ENCODE data around the gene RNU1-2. TPM values are rescaled to one million over a fixed set of nuclear protein-coding genes. Genes with fewer than 3 reads are reported as not detected.
"Not testable (repeated sequence)": the region's sequence is repeated elsewhere in the genome, so short reads cannot be mapped to it uniquely, and the experiment has no call there.

The RNU1-2 gene
- total and polyA plus RNA-seq, 7 experiments from 2014 or later = 2,341 to 4,458 (median 3,337) TPM; not detected in 2

DNA sequence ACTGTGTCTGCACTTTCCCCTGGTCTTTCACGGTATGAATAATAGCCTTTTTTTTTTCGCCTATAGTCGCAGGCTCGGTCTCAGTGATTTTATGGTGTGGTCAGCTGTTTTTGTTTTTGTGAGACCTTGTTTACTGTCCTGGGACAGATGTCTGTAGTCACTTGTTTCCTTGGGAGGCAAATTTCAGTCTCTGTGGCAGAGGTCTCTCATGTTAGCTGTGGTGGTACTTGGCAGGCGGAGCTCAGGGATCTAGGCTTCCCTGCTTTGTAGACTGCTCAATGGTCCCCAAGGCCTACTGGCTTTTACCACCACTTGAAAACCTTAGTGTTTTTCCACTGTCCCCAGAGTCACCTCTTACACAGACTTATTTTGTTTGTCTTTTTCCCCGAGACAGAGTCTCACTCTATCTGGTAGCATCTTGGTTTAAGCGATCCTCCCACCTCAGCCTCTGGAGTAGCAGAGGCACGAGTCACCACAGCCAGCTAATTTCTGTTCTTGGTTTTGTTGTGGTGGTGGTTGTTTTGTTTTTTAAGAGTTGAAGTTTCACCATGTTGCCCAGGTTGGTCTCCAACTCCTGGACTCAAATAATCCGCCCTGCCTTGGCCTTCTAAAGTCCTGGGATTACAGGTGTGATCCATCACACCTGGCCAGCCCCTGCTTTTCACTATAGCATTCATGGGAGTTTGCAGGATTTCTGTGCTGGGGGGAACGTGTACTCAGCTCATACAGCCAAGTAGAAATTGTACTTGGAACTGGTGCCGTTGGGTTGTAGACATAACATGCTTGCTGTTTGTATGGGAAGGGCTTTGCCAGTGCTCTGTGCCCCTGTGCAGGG is 10.3 kb downstream of the RNU1-2 start:
- POLR2A ChIA-PET = interaction anchor here (0.6 to 4.8 kb wide), 15 partner anchors 9 to 1058 kb away, joined by 3 to 72 read pairs (median 7); partner anchors contain the start of genes CROCC, RNU1-2, SDHB and SPEN
- peaks cover 0 to 5% (median 0%) of the 10 kb centered on the region in 5 donors for H3K27me3 Mint-ChIP-seq
- Histone ChIP-seq H3K36me3 (ENCODE audit: control insufficient read depth in 2 of 3, insufficient read depth in 3 of 3, low read length in 3 of 3) (no peaks in the 10 kb centered on the region), H3K4me1 (ENCODE audit: control insufficient read depth in 2 of 2, insufficient read depth in 2 of 2, low read length in 2 of 2) (peaks cover 11 to 25% of the 10 kb centered on the region in 2 donors), H3K4me3 (ENCODE audit: low read length) (no peak overlapping the region), H3K27me3 (ENCODE audit: control insufficient read depth in 2 of 2, insufficient read depth in 2 of 2, low read length in 2 of 2) (no peaks in the 10 kb centered on the region), H3K27ac (ENCODE audit: low read depth, low read length) (peak overlapping the region; percentile 98), H3K9me3 (ENCODE audit: control insufficient read depth in 2 of 3, low read length in 3 of 3) (no peaks in the 10 kb centered on the region)
- ATAC-seq = no peak
- CTCF ChIA-PET = interaction anchor here (0.7 to 1.7 kb wide), 3 partner anchors 10 to 56 kb away, joined by 3 to 4 read pairs (median 3); no protein-coding TSS in a partner anchor
- H3K4me1 Mint-ChIP-seq = peaks cover 22 to 48% (median 38%) of the 10 kb centered on the region in 7 donors
- peak in 1 of 9 donors; percentile 25 for DNase-seq
- no peak overlapping the region for H3K27ac Mint-ChIP-seq
- H3K4me3 Mint-ChIP-seq = peak overlapping the region in 1 of 10 donors; percentile 19
- H3K36me3 Mint-ChIP-seq = peaks cover 0 to 13% (median 5%) of the 10 kb centered on the region in 5 donors
- peaks cover 0 to 11% (median 0%) of the 10 kb centered on the region in 11 donors for H3K9me3 Mint-ChIP-seq
- intact Hi-C loops (cut with micrococcal nuclease) = loop anchor here (1.0 to 10.0 kb wide), 7 partner anchors 7 to 1381 kb away; partner anchors contain the start of genes SDHB (in 2 of the 2), CASP9 (in 1 of the 2) and DNAJC16 (in 1 of the 2)

DNA sequence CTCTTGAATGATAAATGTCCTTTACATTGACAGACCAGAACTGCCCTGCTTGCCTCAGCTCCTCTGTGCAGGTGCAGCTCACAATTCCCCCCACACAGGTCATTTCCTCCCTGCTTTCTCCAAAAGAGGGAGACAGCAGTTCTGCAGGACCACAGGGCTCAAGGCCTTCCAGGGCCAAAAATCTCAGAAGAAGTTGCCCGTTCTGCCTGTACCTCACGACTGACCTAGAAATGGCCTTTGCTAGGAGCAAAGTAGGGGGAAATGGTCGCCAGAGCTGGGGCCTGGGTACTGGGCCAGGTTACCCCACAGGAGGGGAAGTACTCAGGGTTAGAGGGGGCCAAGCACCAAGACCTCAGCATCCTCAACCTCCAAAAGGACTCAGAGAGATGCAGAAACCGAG is 11.1 kb downstream of the RNU1-2 start:
- H3K4me3 Mint-ChIP-seq = no peak overlapping the region
- DNase-seq = no peak
- intact Hi-C loops (cut with micrococcal nuclease) = loop anchor here in 1 of 2 donors (10.0 kb wide), 2 partner anchors 1072 to 1382 kb away; partner anchors contain the start of genes CASP9 and DNAJC16

DNA sequence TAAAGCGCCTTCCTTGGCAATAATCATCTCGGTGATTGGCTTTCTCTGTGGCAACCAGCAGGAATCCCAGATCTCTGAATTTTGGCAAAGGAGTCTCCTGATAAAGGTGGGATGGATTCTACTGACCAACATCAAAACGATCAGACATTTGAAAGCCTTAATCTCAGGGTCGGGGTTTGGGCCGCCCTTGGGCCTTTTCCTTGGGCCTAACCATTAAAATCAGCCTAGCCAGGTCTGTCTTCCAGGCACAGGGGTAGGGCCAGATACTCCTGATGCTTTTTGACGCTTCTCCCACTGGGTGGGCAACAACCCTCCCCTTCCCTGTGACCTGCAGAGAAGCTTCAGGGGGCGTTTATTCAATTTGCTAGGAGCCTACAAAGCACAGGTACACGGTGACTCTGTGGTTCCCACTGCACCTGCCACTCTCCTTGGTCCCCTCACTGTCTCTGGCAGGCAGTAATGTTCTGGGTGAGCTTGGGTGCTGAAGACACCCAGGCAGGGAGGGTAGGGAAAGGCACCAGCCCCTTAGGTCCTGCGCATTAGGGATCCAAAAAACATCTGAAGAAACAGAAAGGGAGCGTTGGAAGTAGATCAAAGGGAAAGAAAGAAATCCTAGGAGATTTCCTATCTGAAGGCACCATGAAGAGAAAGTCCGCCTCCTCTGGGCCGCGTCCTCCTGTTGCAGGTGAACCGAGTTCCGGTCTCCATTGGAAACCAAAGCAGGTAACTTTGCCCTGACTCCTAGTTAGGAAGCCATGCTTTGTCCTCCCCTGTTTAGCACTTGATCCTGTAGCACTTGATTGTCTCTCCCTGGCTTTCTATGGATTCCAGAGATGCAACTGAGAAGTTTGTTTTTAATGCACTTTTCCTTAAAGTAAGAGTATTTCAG is 12.3 kb downstream of the RNU1-2 start:
- ATAC-seq = no peak
- no peak overlapping the region for H3K4me3 ChIP-seq (ENCODE audit: low read length)
- H3K27me3 Mint-ChIP-seq = peaks cover 0 to 7% (median 0%) of the 10 kb centered on the region in 5 donors
- POLR2A ChIA-PET = interaction anchor here (1.0 to 1.6 kb wide), 2 partner anchors 11 to 12 kb away, joined by 3 to 7 read pairs; no protein-coding TSS in a partner anchor
- no peaks in the 10 kb centered on the region for H3K9me3 ChIP-seq (ENCODE audit: control insufficient read depth in 2 of 3, low read length in 3 of 3)
- H3K4me1 Mint-ChIP-seq = peaks cover 23 to 47% (median 36%) of the 10 kb centered on the region in 7 donors
- peaks cover 14 to 25% of the 10 kb centered on the region in 2 donors for H3K4me1 ChIP-seq (ENCODE audit: control insufficient read depth in 2 of 2, insufficient read depth in 2 of 2, low read length in 2 of 2)
- intact Hi-C loops (cut with micrococcal nuclease) = loop anchor here in 1 of 2 donors (10.0 kb wide), 2 partner anchors 1073 to 1383 kb away; partner anchors contain the start of genes CASP9 and DNAJC16
- H3K9me3 Mint-ChIP-seq = peaks cover 0 to 11% (median 0%) of the 10 kb centered on the region in 11 donors
- peak overlapping the region in 1 of 10 donors; percentile 16 for H3K4me3 Mint-ChIP-seq
- no peak overlapping the region for H3K27ac ChIP-seq (ENCODE audit: low read depth, low read length)
- no peaks in the 10 kb centered on the region for H3K36me3 ChIP-seq (ENCODE audit: control insufficient read depth in 2 of 3, insufficient read depth in 3 of 3, low read length in 3 of 3)
- CTCF ChIA-PET = interaction anchor here (0.6 kb wide), 1 partner anchor 389 kb away, joined by 3 read pairs; no protein-coding TSS in a partner anchor
- DNase-seq = no peak
- no peaks in the 10 kb centered on the region for H3K27me3 ChIP-seq (ENCODE audit: control insufficient read depth in 2 of 2, insufficient read depth in 2 of 2, low read length in 2 of 2)
- H3K36me3 Mint-ChIP-seq = peaks cover 0 to 13% (median 5%) of the 10 kb centered on the region in 5 donors
- peak overlapping the region in 7 of 9 donors; percentile 1 to 83 (median 61) for H3K27ac Mint-ChIP-seq

More for the DNA sequence above, 11.1 kb downstream of the RNU1-2 start:
- Histone ChIP-seq H3K27ac (ENCODE audit: low read depth, low read length) (no peak overlapping the region), H3K27me3 (ENCODE audit: control insufficient read depth in 2 of 2, insufficient read depth in 2 of 2, low read length in 2 of 2) (no peaks in the 10 kb centered on the region), H3K4me3 (ENCODE audit: low read length) (no peak overlapping the region), H3K36me3 (ENCODE audit: control insufficient read depth in 2 of 3, insufficient read depth in 3 of 3, low read length in 3 of 3) (no peaks in the 10 kb centered on the region), H3K4me1 (ENCODE audit: control insufficient read depth in 2 of 2, insufficient read depth in 2 of 2, low read length in 2 of 2) (peaks cover 11 to 25% of the 10 kb centered on the region in 2 donors), H3K9me3 (ENCODE audit: control insufficient read depth in 2 of 3, low read length in 3 of 3) (no peaks in the 10 kb centered on the region)
- ATAC-seq = no peak
- CTCF ChIA-PET = no interaction called here
- peaks cover 0 to 13% (median 5%) of the 10 kb centered on the region in 5 donors for H3K36me3 Mint-ChIP-seq
- H3K4me1 Mint-ChIP-seq = peaks cover 15 to 45% (median 35%) of the 10 kb centered on the region in 7 donors
- peak overlapping the region in 1 of 9 donors; percentile 10 for H3K27ac Mint-ChIP-seq
- peaks cover 0 to 11% (median 0%) of the 10 kb centered on the region in 11 donors for H3K9me3 Mint-ChIP-seq
- H3K27me3 Mint-ChIP-seq = peaks cover 0 to 5% (median 0%) of the 10 kb centered on the region in 5 donors
- POLR2A ChIA-PET = interaction anchor here (0.6 to 4.8 kb wide), 3 partner anchors 9 to 18 kb away, joined by 3 to 72 read pairs (median 7); no protein-coding TSS in a partner anchor

DNA sequence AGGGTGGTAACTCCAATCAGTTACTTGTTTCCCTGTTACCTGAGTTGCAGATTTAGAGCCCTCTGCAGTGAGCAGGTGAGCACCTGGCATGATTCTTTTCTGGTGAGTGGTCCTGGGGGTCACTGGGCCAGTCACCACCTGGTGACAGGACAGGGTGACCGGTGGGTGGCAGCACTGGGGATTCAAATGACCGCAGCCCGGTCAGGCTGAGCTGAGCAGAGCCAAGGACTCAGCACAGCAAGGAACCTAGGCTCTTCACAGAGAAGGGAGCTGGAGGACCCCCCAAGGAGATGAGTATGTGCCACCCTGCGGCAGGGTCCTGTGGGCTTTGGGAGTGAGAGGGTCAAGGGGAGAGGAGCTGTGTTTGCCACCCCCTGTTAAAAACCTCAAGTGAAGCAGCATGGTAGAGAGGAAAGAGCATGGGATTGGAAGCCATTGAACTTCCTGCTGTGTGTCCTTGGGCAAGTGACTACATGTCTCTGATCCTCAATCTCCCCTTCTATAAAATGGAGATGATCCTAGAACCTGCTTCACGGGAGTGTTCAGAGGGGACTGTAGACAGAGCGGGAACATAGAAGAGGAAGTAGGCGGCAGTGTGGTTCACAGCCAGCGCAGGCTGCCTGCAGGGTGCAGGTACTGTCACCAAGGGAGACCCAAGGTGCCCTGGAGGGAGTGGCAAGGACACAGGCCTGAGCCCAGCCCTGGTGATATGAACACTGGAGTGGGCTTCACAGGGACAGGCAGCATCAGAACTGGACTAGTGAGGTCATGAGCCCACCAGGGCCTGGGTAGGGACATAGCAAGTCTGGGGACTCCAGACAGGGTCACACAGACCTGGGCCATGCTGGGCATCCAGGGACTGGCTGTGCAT is 16.3 kb downstream of the RNU1-2 start:
- CTCF ChIA-PET; H3K9me3 Mint-ChIP-seq; H3K27me3 ChIP-seq (ENCODE audit: control insufficient read depth in 2 of 2, insufficient read depth in 2 of 2, low read length in 2 of 2); H3K9me3 ChIP-seq (ENCODE audit: control insufficient read depth in 2 of 3, low read length in 3 of 3); H3K4me3 ChIP-seq (ENCODE audit: low read length); H3K36me3 Mint-ChIP-seq; ATAC-seq; DNase-seq; H3K36me3 ChIP-seq (ENCODE audit: control insufficient read depth in 2 of 3, insufficient read depth in 3 of 3, low read length in 3 of 3); H3K27ac ChIP-seq (ENCODE audit: low read depth, low read length): not testable (repeated sequence)
- peak overlapping the region in 5 of 9 donors; percentile 5 to 65 (median 27) for H3K27ac Mint-ChIP-seq
- peaks cover 10 to 11% of the 10 kb centered on the region in 2 donors for H3K4me1 ChIP-seq (ENCODE audit: control insufficient read depth in 2 of 2, insufficient read depth in 2 of 2, low read length in 2 of 2)
- POLR2A ChIA-PET = interaction anchor here (0.7 to 1.2 kb wide), 2 partner anchors 8 to 13 kb away, joined by 3 to 15 read pairs; no protein-coding TSS in a partner anchor
- intact Hi-C loops (cut with micrococcal nuclease) = loop anchor here in 1 of 2 donors (5.0 to 10.0 kb wide), 8 partner anchors 100 to 1295 kb away; partner anchors contain the start of genes ATP13A2, DDI2, NBPF1 and NECAP2
- H3K27me3 Mint-ChIP-seq = peaks cover 0 to 13% (median 0%) of the 10 kb centered on the region in 5 donors
- peaks cover 36 to 63% (median 51%) of the 10 kb centered on the region in 7 donors for H3K4me1 Mint-ChIP-seq
- peak overlapping the region in 9 of 10 donors; percentile 9 to 87 (median 84) for H3K4me3 Mint-ChIP-seq

DNA sequence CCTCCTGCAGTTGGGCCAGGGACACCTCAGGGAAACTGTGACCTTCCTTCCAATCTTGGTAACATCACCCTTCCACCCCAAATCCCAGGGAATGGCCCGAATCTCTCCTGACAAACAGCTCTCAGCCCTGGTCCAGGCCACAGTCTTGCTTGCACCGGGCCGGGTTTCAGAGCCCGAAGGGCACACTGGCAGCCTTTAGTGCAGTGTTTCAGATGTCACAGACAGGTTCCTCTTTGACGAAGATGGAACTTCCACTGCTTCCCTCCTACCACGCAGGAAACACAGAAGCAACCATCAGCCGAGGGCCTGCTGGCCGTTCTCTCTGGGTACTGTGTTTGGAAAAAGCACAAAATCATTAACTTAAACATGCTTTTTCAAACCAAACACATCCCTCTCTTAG is 17.0 kb downstream of the RNU1-2 start:
- intact Hi-C loops (cut with micrococcal nuclease) = loop anchor here (1.0 to 10.0 kb wide), 10 partner anchors 7 to 1295 kb away; partner anchors contain the start of genes ATP13A2 (in 1 of the 2), DDI2 (in 1 of the 2), NBPF1 (in 1 of the 2) and NECAP2 (in 1 of the 2)
- H3K36me3 Mint-ChIP-seq; DNase-seq; ATAC-seq; H3K36me3 ChIP-seq (ENCODE audit: control insufficient read depth in 2 of 3, insufficient read depth in 3 of 3, low read length in 3 of 3); H3K27me3 ChIP-seq (ENCODE audit: control insufficient read depth in 2 of 2, insufficient read depth in 2 of 2, low read length in 2 of 2); CTCF ChIA-PET; H3K27ac ChIP-seq (ENCODE audit: low read depth, low read length); H3K9me3 ChIP-seq (ENCODE audit: control insufficient read depth in 2 of 3, low read length in 3 of 3); H3K9me3 Mint-ChIP-seq: not testable (repeated sequence)
- H3K4me3 ChIP-seq (ENCODE audit: low read length) = peak overlapping the region; percentile 94
- peaks cover 0 to 13% (median 0%) of the 10 kb centered on the region in 5 donors for H3K27me3 Mint-ChIP-seq
- POLR2A ChIA-PET = interaction anchor here (0.6 to 1.2 kb wide), 3 partner anchors 9 to 140 kb away, joined by 3 to 15 read pairs (median 3); no protein-coding TSS in a partner anchor
- peak overlapping the region in 6 of 9 donors; percentile 74 to 90 (median 86) for H3K27ac Mint-ChIP-seq
- H3K4me3 Mint-ChIP-seq = peak overlapping the region; percentile 79 to 89 (median 84)
- H3K4me1 ChIP-seq (ENCODE audit: control insufficient read depth in 2 of 2, insufficient read depth in 2 of 2, low read length in 2 of 2) = peaks cover 10 to 11% of the 10 kb centered on the region in 2 donors
- peaks cover 33 to 57% (median 46%) of the 10 kb centered on the region in 7 donors for H3K4me1 Mint-ChIP-seq

All from naive thymus-derived CD4-positive, alpha-beta T cell (primary cell).